Activated CD8-positive, alpha-beta memory T cell treated with anti-CD3 and anti-CD28 coated beads, Interleukin-2, amount 10 ng/mL, durations not matched to agents 7 days and 5 days (primary cell): Measurements from ENCODE around the gene TBC1D21. TPM values are rescaled to one million over a fixed set of nuclear protein-coding genes. Genes with fewer than 3 reads are reported as not detected.

Experiments
- ATAC-seq: fragments of 150-1000 bp; cut with Tn5 transposase; one replicate; pipeline ENCODE4 v1.10.0; 2021; ENCODE audit warnings: moderate library complexity
- CTCF ChIA-PET: fragments of 350-600 bp; sonication (Branson Sonifier 250); formaldehyde crosslinking; loops from one replicate; lab custom pipeline; 2021; ENCODE audit warnings: antibody characterized with exemption; lab: Charles Lee
- DNase-seq: peaks from one replicate; pipeline ENCODE4 v3.0.0-alpha.2; 2020
- H3K27ac Mint-ChIP-seq: one replicate; pipeline ENCODE4 v1.8.0; 2021; ENCODE audit warnings: mild to moderate bottlenecking, mixed read lengths
- H3K27me3 Mint-ChIP-seq: one replicate; pipeline ENCODE4 v1.8.0; 2021; ENCODE audit warnings: mixed read lengths
- H3K36me3 Mint-ChIP-seq: one replicate; pipeline ENCODE4 v1.8.0; 2021; ENCODE audit warnings: mild to moderate bottlenecking, mixed read lengths
- H3K4me1 Mint-ChIP-seq: one replicate; pipeline ENCODE4 v1.8.0; 2021; ENCODE audit warnings: mixed read lengths
- H3K4me3 Mint-ChIP-seq: one replicate; pipeline ENCODE4 v1.8.0; 2021; ENCODE audit warnings: mild to moderate bottlenecking, moderate library complexity, mixed read lengths
- H3K9me3 Mint-ChIP-seq: one replicate; pipeline ENCODE4 v1.8.0; 2022; ENCODE audit warnings: low read depth, mixed read lengths
- total RNA-seq, 2 experiments: library from RNA; stranded (reverse); gene quantifications; one replicate each; pipeline ENCODE4 v1.2.3, GENCODE V29; 2021

TBC1D21 gene, protein sequence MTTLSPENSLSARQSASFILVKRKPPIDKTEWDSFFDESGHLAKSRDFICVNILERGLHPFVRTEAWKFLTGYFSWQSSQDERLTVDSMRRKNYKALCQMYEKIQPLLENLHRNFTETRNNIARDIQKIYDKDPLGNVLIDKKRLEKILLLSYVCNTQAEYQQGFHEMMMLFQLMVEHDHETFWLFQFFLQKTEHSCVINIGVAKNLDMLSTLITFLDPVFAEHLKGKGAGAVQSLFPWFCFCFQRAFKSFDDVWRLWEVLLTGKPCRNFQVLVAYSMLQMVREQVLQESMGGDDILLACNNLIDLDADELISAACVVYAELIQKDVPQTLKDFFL
- not detected for total RNA-seq

- Mint-ChIP-seq H3K27ac (no peak within 1 kb of the TSS), H3K9me3 (no peaks in the 10 kb centered on the region), H3K36me3 (no peaks in the 10 kb centered on the region), H3K4me3 (no peak within 1 kb of the TSS), H3K27me3 (peaks cover 57% of the 10 kb centered on the region), H3K4me1 (peaks cover 6% of the 10 kb centered on the region)
- CTCF ChIA-PET: interaction anchor here (0.7 to 6.9 kb wide), 31 partner anchors 8 to 196 kb away, joined by 3 to 122 read pairs (median 4); partner anchors contain the start of gene LOXL1
- DNase-seq: no peak
- no peak for ATAC-seq
Measured at GRCh38 chr15:73873456-73873855, at the start of gene TBC1D21. TSS of gene TBC1D21 (plus strand) at chr15:73873564. CDS start at chr15:73873710, 146 bp downstream.

- ATAC-seq: no peak
Measured at GRCh38 chr15:73826711-73827251, 46.6 kb upstream of the TBC1D21 start.

GRCh38 chr15:73829523-73829922 is 43.8 kb upstream of the TBC1D21 start:
- DNase-seq (no peak), ATAC-seq (no peak)
- CTCF ChIA-PET: no interaction called here
- Mint-ChIP-seq H3K36me3 (no peaks in the 10 kb centered on the region), H3K4me1 (no peaks in the 10 kb centered on the region), H3K9me3 (no peaks in the 10 kb centered on the region), H3K27ac (no peak overlapping the region), H3K4me3 (no peak overlapping the region), H3K27me3 (peaks cover 36% of the 10 kb centered on the region)

More at GRCh38 chr15:73826711-73827251, 46.6 kb upstream of the TBC1D21 start:
- no peak overlapping the region for H3K4me3 Mint-ChIP-seq
- no peak overlapping the region for H3K27ac Mint-ChIP-seq
- H3K4me1 Mint-ChIP-seq: no peaks in the 10 kb centered on the region
- H3K9me3 Mint-ChIP-seq: no peaks in the 10 kb centered on the region
- H3K36me3 Mint-ChIP-seq: no peaks in the 10 kb centered on the region
- DNase-seq: no peak
- CTCF ChIA-PET: no interaction called here
- H3K27me3 Mint-ChIP-seq: peaks cover 25% of the 10 kb centered on the region

DNA sequence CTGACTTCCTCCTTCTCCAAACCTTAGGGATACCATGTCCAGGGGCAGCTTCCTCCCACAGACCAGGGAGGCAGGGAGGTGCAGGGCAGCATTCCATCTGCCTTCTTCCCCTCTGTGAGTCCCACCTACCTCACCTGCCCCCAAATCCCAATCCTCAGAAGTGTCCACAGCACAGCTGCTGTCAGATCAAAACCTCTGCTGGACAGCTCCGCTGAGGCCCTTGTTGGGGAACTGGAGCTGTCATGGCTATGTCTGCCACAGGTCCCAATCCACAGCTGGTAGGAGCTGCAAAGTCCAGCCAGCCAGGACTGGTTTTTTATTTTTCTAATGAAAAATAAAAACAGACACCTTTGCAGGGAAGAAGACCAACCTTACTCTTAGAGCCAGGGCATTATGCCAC is 40.7 kb upstream of the TBC1D21 start:
- no peak overlapping the region for H3K4me3 Mint-ChIP-seq
- CTCF ChIA-PET: no interaction called here
- no peaks in the 10 kb centered on the region for H3K9me3 Mint-ChIP-seq
- H3K27me3 Mint-ChIP-seq: peaks cover 46% of the 10 kb centered on the region
- no peak for ATAC-seq
- no peak overlapping the region for H3K27ac Mint-ChIP-seq
- DNase-seq: no peak
- H3K4me1 Mint-ChIP-seq: no peaks in the 10 kb centered on the region
- no peaks in the 10 kb centered on the region for H3K36me3 Mint-ChIP-seq

GRCh38 chr15:73836845-73837244 is 36.5 kb upstream of the TBC1D21 start:
- DNase-seq (no peak), ATAC-seq (no peak)
- CTCF ChIA-PET: interaction anchor here (0.5 kb wide), 1 partner anchor 1177 kb away, joined by 3 read pairs; no protein-coding TSS in a partner anchor
- H3K4me1 Mint-ChIP-seq: no peaks in the 10 kb centered on the region
- no peak overlapping the region for H3K27ac Mint-ChIP-seq
- H3K27me3 Mint-ChIP-seq: peaks cover 42% of the 10 kb centered on the region
- no peaks in the 10 kb centered on the region for H3K36me3 Mint-ChIP-seq
- no peak overlapping the region for H3K4me3 Mint-ChIP-seq
- H3K9me3 Mint-ChIP-seq: no peaks in the 10 kb centered on the region

GRCh38 chr15:73838831-73839426 is 34.4 kb upstream of the TBC1D21 start:
- Mint-ChIP-seq H3K9me3 (no peaks in the 10 kb centered on the region), H3K4me3 (no peak overlapping the region), H3K27me3 (peaks cover 40% of the 10 kb centered on the region), H3K36me3 (no peaks in the 10 kb centered on the region), H3K27ac (no peak overlapping the region), H3K4me1 (no peaks in the 10 kb centered on the region)
- no peak for DNase-seq
- ATAC-seq: no peak
- CTCF ChIA-PET: no interaction called here

DNA sequence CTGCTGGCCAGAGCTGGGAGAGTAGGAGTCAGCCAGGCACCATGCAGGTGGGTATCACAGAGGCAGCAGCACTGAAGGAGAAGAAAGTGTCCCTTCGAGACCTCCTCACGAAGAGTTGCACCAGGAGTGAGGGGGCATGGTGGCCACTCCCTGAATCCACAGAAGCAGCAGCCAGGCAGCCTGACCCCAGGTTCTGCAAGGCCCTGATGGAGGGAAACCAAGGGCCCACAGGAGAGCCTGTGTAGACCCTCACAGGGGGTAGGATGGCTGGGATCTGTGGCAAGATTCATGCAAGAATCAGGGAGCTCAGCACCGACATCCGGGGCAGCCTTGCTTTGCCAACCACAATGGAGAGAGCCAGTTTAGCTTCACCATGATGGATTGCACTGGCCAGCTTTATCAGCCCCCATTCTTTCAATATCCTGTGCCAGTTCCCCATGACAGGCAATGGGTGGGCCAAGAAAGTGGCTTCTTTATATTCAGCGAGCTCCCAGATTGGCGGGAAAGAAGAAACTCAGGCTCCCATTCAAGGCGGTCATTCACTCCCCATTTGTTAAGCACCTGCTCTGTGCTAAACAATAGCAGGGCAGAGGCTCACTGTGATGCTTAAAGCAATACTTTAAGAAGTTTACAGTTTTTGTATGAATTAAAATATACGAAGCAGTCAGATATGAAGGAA is 33.5 kb upstream of the TBC1D21 start:
- Mint-ChIP-seq H3K27ac (no peak overlapping the region), H3K27me3 (peaks cover 32% of the 10 kb centered on the region), H3K4me1 (no peaks in the 10 kb centered on the region), H3K9me3 (no peaks in the 10 kb centered on the region), H3K36me3 (no peaks in the 10 kb centered on the region), H3K4me3 (no peak overlapping the region)
- no peak for DNase-seq
- no peak for ATAC-seq
- CTCF ChIA-PET: interaction anchor here (1.2 kb wide), 1 partner anchor 34 kb away, joined by 3 read pairs; no protein-coding TSS in a partner anchor

DNA sequence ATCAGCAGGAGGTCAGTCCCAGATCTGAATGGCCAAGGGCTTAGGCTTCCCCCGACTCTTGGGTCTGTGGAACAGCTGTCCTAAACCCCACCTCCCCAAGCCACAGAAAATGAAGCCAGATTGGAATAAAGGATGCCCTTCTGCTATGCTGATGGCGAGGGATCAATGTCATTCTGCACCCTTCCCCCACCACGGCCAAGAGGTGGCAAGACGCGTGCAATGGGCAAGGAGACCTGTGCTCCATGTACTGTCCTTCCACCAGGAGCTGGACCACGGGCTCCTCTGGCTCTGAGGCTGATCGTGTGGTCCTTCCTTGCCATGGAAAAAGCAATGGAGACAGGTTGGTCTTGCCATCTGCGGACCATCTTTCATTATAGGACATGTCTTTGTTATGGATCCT is 32.6 kb upstream of the TBC1D21 start:
- H3K4me3 Mint-ChIP-seq: no peak overlapping the region
- H3K27ac Mint-ChIP-seq: no peak overlapping the region
- DNase-seq: no peak
- H3K27me3 Mint-ChIP-seq: peaks cover 24% of the 10 kb centered on the region
- ATAC-seq: no peak
- no peaks in the 10 kb centered on the region for H3K4me1 Mint-ChIP-seq
- no peaks in the 10 kb centered on the region for H3K36me3 Mint-ChIP-seq
- CTCF ChIA-PET: no interaction called here
- H3K9me3 Mint-ChIP-seq: no peaks in the 10 kb centered on the region

- H3K36me3 Mint-ChIP-seq: no peaks in the 10 kb centered on the region
- DNase-seq (no peak), ATAC-seq (no peak)
- H3K4me1 Mint-ChIP-seq: no peaks in the 10 kb centered on the region
- H3K9me3 Mint-ChIP-seq: no peaks in the 10 kb centered on the region
- H3K27ac Mint-ChIP-seq: no peak overlapping the region
- H3K27me3 Mint-ChIP-seq: peaks cover 22% of the 10 kb centered on the region
- CTCF ChIA-PET: no interaction called here
- no peak overlapping the region for H3K4me3 Mint-ChIP-seq
Measured at GRCh38 chr15:73841756-73842725, 31.3 kb upstream of the TBC1D21 start.

GRCh38 chr15:73843787-73844186 is 29.6 kb upstream of the TBC1D21 start:
- H3K27ac Mint-ChIP-seq: no peak overlapping the region
- CTCF ChIA-PET: no interaction called here
- ATAC-seq (no peak), DNase-seq (no peak)
- H3K9me3 Mint-ChIP-seq: no peaks in the 10 kb centered on the region
- no peak overlapping the region for H3K4me3 Mint-ChIP-seq
- peaks cover 28% of the 10 kb centered on the region for H3K27me3 Mint-ChIP-seq
- no peaks in the 10 kb centered on the region for H3K4me1 Mint-ChIP-seq
- no peaks in the 10 kb centered on the region for H3K36me3 Mint-ChIP-seq

DNA sequence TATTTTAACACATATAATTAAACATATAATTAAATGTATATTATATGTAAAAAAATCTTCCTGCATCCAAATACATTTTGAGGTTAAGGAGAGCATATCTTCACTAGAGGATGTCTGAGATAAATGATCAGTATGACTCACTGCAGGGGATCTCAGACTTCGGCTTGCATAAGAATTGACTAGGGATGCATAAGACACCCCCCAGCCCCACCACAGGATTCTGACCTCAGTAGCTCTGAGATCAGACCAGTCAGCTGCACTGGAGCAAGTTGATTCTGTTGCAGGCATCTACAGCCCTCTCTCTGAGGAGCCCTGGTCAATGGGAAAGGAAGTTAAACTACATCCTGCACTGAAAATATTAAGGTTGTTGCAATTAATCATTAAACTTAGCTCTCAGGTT is 29.0 kb upstream of the TBC1D21 start:
- H3K36me3 Mint-ChIP-seq: no peaks in the 10 kb centered on the region
- no peaks in the 10 kb centered on the region for H3K4me1 Mint-ChIP-seq
- no peak for ATAC-seq
- peaks cover 30% of the 10 kb centered on the region for H3K27me3 Mint-ChIP-seq
- no peak overlapping the region for H3K4me3 Mint-ChIP-seq
- no peak for DNase-seq
- CTCF ChIA-PET: interaction anchor here (0.8 kb wide), 1 partner anchor 29 kb away, joined by 3 read pairs; the partner anchor contains the start of gene TBC1D21
- H3K9me3 Mint-ChIP-seq: no peaks in the 10 kb centered on the region
- H3K27ac Mint-ChIP-seq: no peak overlapping the region

- Mint-ChIP-seq H3K27me3 (peaks cover 31% of the 10 kb centered on the region), H3K27ac (no peak overlapping the region), H3K4me1 (no peaks in the 10 kb centered on the region), H3K36me3 (no peaks in the 10 kb centered on the region), H3K4me3 (no peak overlapping the region), H3K9me3 (no peaks in the 10 kb centered on the region)
- ATAC-seq (no peak), DNase-seq (no peak)
- CTCF ChIA-PET: no interaction called here
Measured at GRCh38 chr15:73845507-73845906, 27.9 kb upstream of the TBC1D21 start.
